ENCODE results near the gene NLK.

GRCh38 chr17:28074010-28074409 lies 31.5 kb downstream of the NLK start:
- TF ChIP-seq POLR2A (IDR thresholded peaks at IDR 0.05), result no peak
- TF ChIP-seq CTCF (IDR thresholded peaks at IDR 0.05), result no peak
